Mucosa of rectum (tissue), 2 donors: Measurements from ENCODE around the gene KMT2E.

Source experiments
- H3K27ac ChIP-seq, 2 donors: one replicate each; pipeline ENCODE4 v1.7.0; 2013; ENCODE audit warnings: inconsistent platforms in 2 of 2, low read depth in 2 of 2, low read length in 2 of 2
- H3K27me3 ChIP-seq, 2 donors: one replicate each; pipeline ENCODE4 v1.7.0; 2013; ENCODE audit warnings: low read length in 2 of 2; ENCODE audit not compliant: control insufficient read depth in 2 of 2, insufficient read depth in 2 of 2
- H3K36me3 ChIP-seq, 2 donors: one replicate each; pipeline ENCODE4 v1.7.0; 2013; ENCODE audit warnings: low read length in 2 of 2; ENCODE audit not compliant: control insufficient read depth in 2 of 2, insufficient read depth in 2 of 2
- H3K4me1 ChIP-seq, 2 donors: one replicate each; pipeline ENCODE4 v1.7.0; 2013; ENCODE audit warnings: low read length in 2 of 2, mild to moderate bottlenecking in 1 of 2; ENCODE audit not compliant: control insufficient read depth in 2 of 2, insufficient read depth in 2 of 2
- H3K4me3 ChIP-seq, 2 donors: one replicate each; pipeline ENCODE4 v1.7.0; 2013; ENCODE audit warnings: low read length in 2 of 2
- H3K9ac ChIP-seq, 2 donors: one replicate each; pipeline ENCODE4 v1.7.0; 2013; ENCODE audit warnings: low read length in 2 of 2, low read depth in 1 of 2, mild to moderate bottlenecking in 1 of 2
- H3K9me3 ChIP-seq, 2 donors: one replicate each; pipeline ENCODE4 v1.7.0; 2013; ENCODE audit warnings: low read length in 2 of 2; ENCODE audit not compliant: control insufficient read depth in 2 of 2
- donor health status: healthy.
- donor health status: Normal muscosa, but diverticular disease.

KMT2E gene

GRCh38 chr7:105156731-105157130 lies 142.7 kb downstream of the KMT2E start:
- no peaks in the 10 kb centered on the region for H3K9me3 ChIP-seq
- no peaks in the 10 kb centered on the region for H3K27me3 ChIP-seq
- no peak overlapping the region for H3K9ac ChIP-seq
- no peak overlapping the region for H3K4me3 ChIP-seq
- H3K4me1 ChIP-seq: no peaks in the 10 kb centered on the region
- peaks cover 4 to 11% of the 10 kb centered on the region in 2 donors for H3K36me3 ChIP-seq
- H3K27ac ChIP-seq: no peak overlapping the region

- H3K9me3 ChIP-seq: no peaks in the 10 kb centered on the region
- no peaks in the 10 kb centered on the region for H3K27me3 ChIP-seq
- H3K4me1 ChIP-seq: no peaks in the 10 kb centered on the region
- no peak overlapping the region for H3K4me3 ChIP-seq
- H3K27ac ChIP-seq: no peak overlapping the region
- no peak overlapping the region for H3K9ac ChIP-seq
- H3K36me3 ChIP-seq: peaks cover 4 to 11% of the 10 kb centered on the region in 2 donors
Observed at GRCh38 chr7:105157278-105157677, 143.3 kb downstream of the KMT2E start.

DNA sequence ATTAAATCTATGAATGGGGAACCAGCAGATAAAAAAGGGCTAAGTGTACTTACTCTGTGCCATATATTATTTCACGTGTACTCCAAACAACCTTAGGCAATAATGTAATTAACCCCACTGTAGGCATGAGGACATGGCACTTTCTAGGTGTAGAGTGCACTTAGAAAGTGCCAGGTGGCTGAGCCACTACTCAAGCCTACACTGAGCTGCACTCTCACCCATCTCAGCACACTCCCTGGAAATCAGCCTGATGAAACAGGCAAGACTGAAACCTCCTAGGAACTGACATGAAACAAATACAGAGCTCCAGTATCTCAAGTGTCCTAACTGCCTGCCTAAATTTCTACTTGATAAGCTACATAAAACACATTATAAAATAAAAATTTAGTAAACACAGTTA lies 147.4 kb downstream of the KMT2E start:
- H3K36me3 ChIP-seq: peaks cover 16 to 22% of the 10 kb centered on the region in 2 donors
- H3K27me3 ChIP-seq: no peaks in the 10 kb centered on the region
- H3K4me3 ChIP-seq: no peak overlapping the region
- no peaks in the 10 kb centered on the region for H3K9me3 ChIP-seq
- H3K4me1 ChIP-seq: no peaks in the 10 kb centered on the region
- H3K27ac ChIP-seq: no peak overlapping the region
- no peak overlapping the region for H3K9ac ChIP-seq
